K562 (cell line): Measurements from ENCODE around the gene SH2B2. TPM values are rescaled to one million over a fixed set of nuclear protein-coding genes. Genes with fewer than 3 reads are reported as not detected.

Experiments
- ESRRB ChIP-seq: fragments of 250-450 bp; sonication (Bioruptor Pico); IDR thresholded peaks from 2 replicates; pipeline ENCODE4 v1.5.0; 2020; ENCODE audit warnings: mild to moderate bottlenecking, moderate library complexity, borderline replicate concordance
- HDAC6 ChIP-seq: IDR thresholded peaks from 2 replicates; pipeline ENCODE4 v1.6.1; 2012; ENCODE audit warnings: low read depth, mild to moderate bottlenecking, control low read depth, inconsistent platforms, low read length, moderate library complexity
- JUNB ChIP-seq: fragments of 450-650 bp; formaldehyde crosslinking; conservative IDR thresholded peaks from 2 replicates; pipeline ENCODE4 v1.4.0; 2020; ENCODE audit warnings: mild to moderate bottlenecking
- PRPF4 ChIP-seq: fragments of 200-400 bp; formaldehyde crosslinking; IDR thresholded peaks from one replicate; pipeline ENCODE4 v1.6.1; 2017; ENCODE audit warnings: low read length, low read depth, mild to moderate bottlenecking; ENCODE audit not compliant: insufficient read depth, poor library complexity, severe bottlenecking
- TEAD2 ChIP-seq: fragments of 450-650 bp; IDR thresholded peaks from 2 replicates; pipeline ENCODE4 v1.6.1; 2016; ENCODE audit warnings: missing genetic modification characterization, control low read depth, missing compliant biosample characterization
- TOE1 ChIP-seq, 2 experiments: fragments of 450-650 bp in 1 of 2; sonication (generic) in 1 of 2; formaldehyde crosslinking in 1 of 2; IDR thresholded peaks; 2 replicates each; pipeline versions ENCODE4 v1.7.1 to v1.8.0; 2016 to 2022; ENCODE audit warnings: borderline replicate concordance in 2 of 2, mild to moderate bottlenecking in 2 of 2, antibody characterized with exemption in 1 of 2, inconsistent platforms in 1 of 2, low read depth in 1 of 2, missing genetic modification reagents in 1 of 2, moderate library complexity in 1 of 2
- ZFP36 ChIP-seq: fragments of 150-350 bp; IDR thresholded peaks from 2 replicates; pipeline ENCODE4 v1.6.1; 2018; ENCODE audit warnings: low read length, low read depth; ENCODE audit not compliant: partially characterized antibody
- ZNF12 ChIP-seq: sonication (generic); formaldehyde crosslinking; IDR thresholded peaks from 2 replicates; pipeline ENCODE4 v1.4.0; 2020; ENCODE audit warnings: mild to moderate bottlenecking, missing genetic modification reagents
- ZNF232 ChIP-seq: sonication (generic); formaldehyde crosslinking; IDR thresholded peaks from 2 replicates; pipeline ENCODE4 v1.8.0; 2022; ENCODE audit warnings: mild to moderate bottlenecking, missing genetic modification reagents
- polyA plus RNA-seq, 8 experiments: library from polyadenylated mRNA; depleted of rRNA in 4 of 8; stranded (reverse) in 5 of 8; unstranded in 3 of 8; fragments of >200 nt; fragmentation: Nextera tagmentation in 2 of 8; fragmentation: Illumina TruSeq in 1 of 8; extraction: Ambion mirVana in 2 of 8; extraction: Trizol in 1 of 8; gene quantifications; 2 replicates each; pipeline versions ENCODE4 v1.2.1 to v1.2.3, GENCODE V29; 2011 to 2014; ENCODE audit warnings: inconsistent platforms in 1 of 8, missing spikeins in 1 of 8
- total RNA-seq, 7 experiments: library from RNA; depleted of rRNA in 6 of 7; stranded (reverse); fragments of >200 nt in 6 of 7; fragmentation: Illumina TruSeq in 2 of 7; extraction: Trizol in 2 of 7; gene quantifications; 2 replicates each; pipeline versions ENCODE4 v1.2.1 to v1.2.3, GENCODE V29; 2011 to 2021; ENCODE audit warnings: low replicate concordance in 1 of 7
- TF ChIP-seq, protein P1 (sequence below): fragments of 450-650 bp; IDR thresholded peaks from 2 replicates; pipeline ENCODE4 v1.6.1; 2016; ENCODE audit warnings: mild to moderate bottlenecking, moderate library complexity
- TF ChIP-seq, protein P2 (sequence below): fragments of 250-450 bp; sonication (Bioruptor Pico); IDR thresholded peaks from 2 replicates; pipeline ENCODE4 v1.4.0; 2020; ENCODE audit warnings: mild to moderate bottlenecking, moderate library complexity, borderline replicate concordance

Gene SH2B2
- total and polyA plus RNA-seq, 9 of the 15 experiments (the other 6 are each of a cell fraction or from before 2014, with no cell fraction given): 0.03 to 0.89 (median 0.07) TPM; not detected in 4

DNA sequence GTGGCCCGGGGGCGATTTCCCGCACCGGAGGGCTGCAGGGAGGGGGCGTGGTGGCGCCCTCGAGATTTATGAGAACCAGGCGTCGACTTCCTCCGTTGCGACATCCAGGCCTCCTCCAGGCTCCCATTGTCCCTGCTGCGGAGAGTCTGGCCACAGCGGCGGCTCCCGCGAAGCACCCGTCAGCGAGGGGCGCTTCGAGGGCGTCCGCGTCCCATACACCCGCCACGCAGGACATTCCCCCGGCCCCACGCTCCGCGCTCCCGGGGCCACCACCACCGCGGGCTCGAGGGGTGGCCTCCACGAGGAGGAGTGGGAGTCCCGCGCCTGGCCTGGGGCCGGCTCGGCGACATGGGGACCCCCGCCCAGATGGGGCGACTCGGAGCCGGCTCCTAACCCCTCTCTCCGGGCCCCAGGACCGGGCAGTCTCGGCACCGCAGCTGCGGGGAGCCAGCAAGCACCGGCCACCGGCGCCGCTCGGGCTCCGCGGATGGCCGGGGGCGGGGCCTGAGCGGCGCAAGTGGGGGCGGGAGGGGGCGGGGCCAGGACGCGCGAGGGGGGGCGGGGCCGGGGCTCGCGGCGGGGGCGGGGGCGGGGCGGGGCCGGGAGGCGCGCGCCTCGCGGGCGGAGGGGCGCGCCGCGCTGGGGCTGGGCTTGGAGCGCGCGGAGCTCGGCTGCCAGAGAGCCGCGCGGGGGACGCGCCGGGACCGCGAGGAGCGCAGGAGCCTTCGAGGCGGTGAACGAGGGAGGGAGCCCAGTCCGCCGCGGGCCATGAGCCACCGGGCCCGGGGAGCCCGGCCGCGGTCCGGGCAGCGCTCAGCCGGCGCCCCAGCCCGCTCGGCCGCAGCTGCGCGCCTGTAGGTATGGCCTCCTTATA, at the start of gene SH2B2 (continued):
- TF ChIP-seq, protein P1, sequence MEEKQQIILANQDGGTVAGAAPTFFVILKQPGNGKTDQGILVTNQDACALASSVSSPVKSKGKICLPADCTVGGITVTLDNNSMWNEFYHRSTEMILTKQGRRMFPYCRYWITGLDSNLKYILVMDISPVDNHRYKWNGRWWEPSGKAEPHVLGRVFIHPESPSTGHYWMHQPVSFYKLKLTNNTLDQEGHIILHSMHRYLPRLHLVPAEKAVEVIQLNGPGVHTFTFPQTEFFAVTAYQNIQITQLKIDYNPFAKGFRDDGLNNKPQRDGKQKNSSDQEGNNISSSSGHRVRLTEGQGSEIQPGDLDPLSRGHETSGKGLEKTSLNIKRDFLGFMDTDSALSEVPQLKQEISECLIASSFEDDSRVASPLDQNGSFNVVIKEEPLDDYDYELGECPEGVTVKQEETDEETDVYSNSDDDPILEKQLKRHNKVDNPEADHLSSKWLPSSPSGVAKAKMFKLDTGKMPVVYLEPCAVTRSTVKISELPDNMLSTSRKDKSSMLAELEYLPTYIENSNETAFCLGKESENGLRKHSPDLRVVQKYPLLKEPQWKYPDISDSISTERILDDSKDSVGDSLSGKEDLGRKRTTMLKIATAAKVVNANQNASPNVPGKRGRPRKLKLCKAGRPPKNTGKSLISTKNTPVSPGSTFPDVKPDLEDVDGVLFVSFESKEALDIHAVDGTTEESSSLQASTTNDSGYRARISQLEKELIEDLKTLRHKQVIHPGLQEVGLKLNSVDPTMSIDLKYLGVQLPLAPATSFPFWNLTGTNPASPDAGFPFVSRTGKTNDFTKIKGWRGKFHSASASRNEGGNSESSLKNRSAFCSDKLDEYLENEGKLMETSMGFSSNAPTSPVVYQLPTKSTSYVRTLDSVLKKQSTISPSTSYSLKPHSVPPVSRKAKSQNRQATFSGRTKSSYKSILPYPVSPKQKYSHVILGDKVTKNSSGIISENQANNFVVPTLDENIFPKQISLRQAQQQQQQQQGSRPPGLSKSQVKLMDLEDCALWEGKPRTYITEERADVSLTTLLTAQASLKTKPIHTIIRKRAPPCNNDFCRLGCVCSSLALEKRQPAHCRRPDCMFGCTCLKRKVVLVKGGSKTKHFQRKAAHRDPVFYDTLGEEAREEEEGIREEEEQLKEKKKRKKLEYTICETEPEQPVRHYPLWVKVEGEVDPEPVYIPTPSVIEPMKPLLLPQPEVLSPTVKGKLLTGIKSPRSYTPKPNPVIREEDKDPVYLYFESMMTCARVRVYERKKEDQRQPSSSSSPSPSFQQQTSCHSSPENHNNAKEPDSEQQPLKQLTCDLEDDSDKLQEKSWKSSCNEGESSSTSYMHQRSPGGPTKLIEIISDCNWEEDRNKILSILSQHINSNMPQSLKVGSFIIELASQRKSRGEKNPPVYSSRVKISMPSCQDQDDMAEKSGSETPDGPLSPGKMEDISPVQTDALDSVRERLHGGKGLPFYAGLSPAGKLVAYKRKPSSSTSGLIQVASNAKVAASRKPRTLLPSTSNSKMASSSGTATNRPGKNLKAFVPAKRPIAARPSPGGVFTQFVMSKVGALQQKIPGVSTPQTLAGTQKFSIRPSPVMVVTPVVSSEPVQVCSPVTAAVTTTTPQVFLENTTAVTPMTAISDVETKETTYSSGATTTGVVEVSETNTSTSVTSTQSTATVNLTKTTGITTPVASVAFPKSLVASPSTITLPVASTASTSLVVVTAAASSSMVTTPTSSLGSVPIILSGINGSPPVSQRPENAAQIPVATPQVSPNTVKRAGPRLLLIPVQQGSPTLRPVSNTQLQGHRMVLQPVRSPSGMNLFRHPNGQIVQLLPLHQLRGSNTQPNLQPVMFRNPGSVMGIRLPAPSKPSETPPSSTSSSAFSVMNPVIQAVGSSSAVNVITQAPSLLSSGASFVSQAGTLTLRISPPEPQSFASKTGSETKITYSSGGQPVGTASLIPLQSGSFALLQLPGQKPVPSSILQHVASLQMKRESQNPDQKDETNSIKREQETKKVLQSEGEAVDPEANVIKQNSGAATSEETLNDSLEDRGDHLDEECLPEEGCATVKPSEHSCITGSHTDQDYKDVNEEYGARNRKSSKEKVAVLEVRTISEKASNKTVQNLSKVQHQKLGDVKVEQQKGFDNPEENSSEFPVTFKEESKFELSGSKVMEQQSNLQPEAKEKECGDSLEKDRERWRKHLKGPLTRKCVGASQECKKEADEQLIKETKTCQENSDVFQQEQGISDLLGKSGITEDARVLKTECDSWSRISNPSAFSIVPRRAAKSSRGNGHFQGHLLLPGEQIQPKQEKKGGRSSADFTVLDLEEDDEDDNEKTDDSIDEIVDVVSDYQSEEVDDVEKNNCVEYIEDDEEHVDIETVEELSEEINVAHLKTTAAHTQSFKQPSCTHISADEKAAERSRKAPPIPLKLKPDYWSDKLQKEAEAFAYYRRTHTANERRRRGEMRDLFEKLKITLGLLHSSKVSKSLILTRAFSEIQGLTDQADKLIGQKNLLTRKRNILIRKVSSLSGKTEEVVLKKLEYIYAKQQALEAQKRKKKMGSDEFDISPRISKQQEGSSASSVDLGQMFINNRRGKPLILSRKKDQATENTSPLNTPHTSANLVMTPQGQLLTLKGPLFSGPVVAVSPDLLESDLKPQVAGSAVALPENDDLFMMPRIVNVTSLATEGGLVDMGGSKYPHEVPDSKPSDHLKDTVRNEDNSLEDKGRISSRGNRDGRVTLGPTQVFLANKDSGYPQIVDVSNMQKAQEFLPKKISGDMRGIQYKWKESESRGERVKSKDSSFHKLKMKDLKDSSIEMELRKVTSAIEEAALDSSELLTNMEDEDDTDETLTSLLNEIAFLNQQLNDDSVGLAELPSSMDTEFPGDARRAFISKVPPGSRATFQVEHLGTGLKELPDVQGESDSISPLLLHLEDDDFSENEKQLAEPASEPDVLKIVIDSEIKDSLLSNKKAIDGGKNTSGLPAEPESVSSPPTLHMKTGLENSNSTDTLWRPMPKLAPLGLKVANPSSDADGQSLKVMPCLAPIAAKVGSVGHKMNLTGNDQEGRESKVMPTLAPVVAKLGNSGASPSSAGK: peak; percentile 80
- TF ChIP-seq ZNF232 (CRISPR knock-in tag) (no peak), HDAC6 (no peak), TOE1 (IDR thresholded peaks at IDR 0.05; ENCODE audit: borderline replicate concordance) (no peak), TOE1 (CRISPR knock-in tag; IDR thresholded peaks at IDR 0.05; ENCODE audit: borderline replicate concordance, low read depth) (no peak), TEAD2 (tag) (no peak), ZNF12 (CRISPR knock-in tag) (no peak), ESRRB (CRISPR knock-in tag) (no peak), ZFP36 (peak; percentile 7), PRPF4 (no peak), JUNB (CRISPR knock-in tag) (no peak)
- TF ChIP-seq, protein P2, sequence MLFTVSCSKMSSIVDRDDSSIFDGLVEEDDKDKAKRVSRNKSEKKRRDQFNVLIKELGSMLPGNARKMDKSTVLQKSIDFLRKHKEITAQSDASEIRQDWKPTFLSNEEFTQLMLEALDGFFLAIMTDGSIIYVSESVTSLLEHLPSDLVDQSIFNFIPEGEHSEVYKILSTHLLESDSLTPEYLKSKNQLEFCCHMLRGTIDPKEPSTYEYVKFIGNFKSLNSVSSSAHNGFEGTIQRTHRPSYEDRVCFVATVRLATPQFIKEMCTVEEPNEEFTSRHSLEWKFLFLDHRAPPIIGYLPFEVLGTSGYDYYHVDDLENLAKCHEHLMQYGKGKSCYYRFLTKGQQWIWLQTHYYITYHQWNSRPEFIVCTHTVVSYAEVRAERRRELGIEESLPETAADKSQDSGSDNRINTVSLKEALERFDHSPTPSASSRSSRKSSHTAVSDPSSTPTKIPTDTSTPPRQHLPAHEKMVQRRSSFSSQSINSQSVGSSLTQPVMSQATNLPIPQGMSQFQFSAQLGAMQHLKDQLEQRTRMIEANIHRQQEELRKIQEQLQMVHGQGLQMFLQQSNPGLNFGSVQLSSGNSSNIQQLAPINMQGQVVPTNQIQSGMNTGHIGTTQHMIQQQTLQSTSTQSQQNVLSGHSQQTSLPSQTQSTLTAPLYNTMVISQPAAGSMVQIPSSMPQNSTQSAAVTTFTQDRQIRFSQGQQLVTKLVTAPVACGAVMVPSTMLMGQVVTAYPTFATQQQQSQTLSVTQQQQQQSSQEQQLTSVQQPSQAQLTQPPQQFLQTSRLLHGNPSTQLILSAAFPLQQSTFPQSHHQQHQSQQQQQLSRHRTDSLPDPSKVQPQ (CRISPR knock-in tag): no peak
